ENCODE results near the gene ERF.

The ERF gene

GRCh38 chr19:42252365-42253244, 2.3 kb downstream of the ERF start:
- DNase-seq: no peak

- DNase-seq: no peak
These were observed 3.2 kb downstream of the ERF start for GRCh38 chr19:42251572-42252358.

- no peak for DNase-seq
These were observed 4.0 kb downstream of the ERF start for GRCh38 chr19:42250666-42251531.

- DNase-seq: no peak
These were observed 4.7 kb downstream of the ERF start for GRCh38 chr19:42250183-42250665.

GRCh38 chr19:42249769-42250168, 5.2 kb downstream of the ERF start:
- no peak for DNase-seq

- DNase-seq: no peak
These were observed 5.7 kb downstream of the ERF start for GRCh38 chr19:42249149-42249750.

GRCh38 chr19:42248270-42249148, 6.4 kb downstream of the ERF start:
- DNase-seq: no peak

GRCh38 chr19:42247640-42248199, 7.2 kb downstream of the ERF start:
- DNase-seq: no peak

GRCh38 chr19:42246922-42247639, 7.8 kb downstream of the ERF start:
- no peak for DNase-seq

GRCh38 chr19:42246143-42246921, 8.6 kb downstream of the ERF start:
- no peak for DNase-seq

GRCh38 chr19:42245231-42245630, 9.7 kb downstream of the ERF start:
- DNase-seq: no peak

GRCh38 chr19:42244347-42245220, 10.3 kb downstream of the ERF start:
- DNase-seq: peak; percentile 67 to 86 (median 78)

GRCh38 chr19:42242512-42243409, 12.2 kb downstream of the ERF start, which contains the start of gene GSK3A:
Gene GSK3A, minus strand, starts transcription at chr19:42242602. Its CDS starts 137 bp downstream, at chr19:42242465.
- peak; percentile 91 to 97 (median 94) for DNase-seq

- peak in 1 of 4 experiments; percentile 47 for DNase-seq
These were observed 12.8 kb downstream of the ERF start for GRCh38 chr19:42242069-42242511.

- DNase-seq: no peak
These were observed 13.6 kb downstream of the ERF start for GRCh38 chr19:42241279-42241678.

- DNase-seq: no peak
These were observed 15.2 kb downstream of the ERF start for GRCh38 chr19:42239544-42240220.

All from activated naive CD4-positive, alpha-beta T cell (primary cell).